Neural cell (in vitro differentiated cells): ENCODE results near the gene CD163L1. TPM values are rescaled to one million over a fixed set of nuclear protein-coding genes. Genes with fewer than 3 reads are reported as not detected.

Experiments used
- H2AFZ ChIP-seq: fragments of 200-600, 300-800 bp; sonication (generic), shearing (Covaris generic); 2 replicates; pipeline ENCODE4 v1.6.0; 2014; ENCODE audit warnings: low read depth, mild to moderate bottlenecking, antibody characterized with exemption, low read length, moderate library complexity
- H3F3A ChIP-seq: fragments of 200-600 bp; shearing (Covaris generic); 2 replicates; pipeline ENCODE4 v1.6.1; 2016; ENCODE audit warnings: mild to moderate bottlenecking, moderate library complexity, mixed read lengths, antibody characterized with exemption, low read length; ENCODE audit not compliant: insufficient read depth, poor library complexity, severe bottlenecking
- H3K27ac ChIP-seq: fragments of 200-600, 300-800 bp; sonication (generic), shearing (Covaris generic); 2 replicates; pipeline ENCODE4 v1.5.1; 2014; ENCODE audit warnings: mild to moderate bottlenecking, low read length, moderate library complexity
- H3K27me3 ChIP-seq: fragments of 300-800, 200-600 bp; sonication (generic), shearing (Covaris generic); 2 replicates; pipeline ENCODE4 v1.6.0; 2014; ENCODE audit warnings: mild to moderate bottlenecking, low read depth, low read length, moderate library complexity; ENCODE audit not compliant: insufficient read depth
- H3K36me3 ChIP-seq: fragments of 300-800, 200-600 bp; sonication (generic), shearing (Covaris generic); 2 replicates; pipeline ENCODE4 v1.5.1; 2014; ENCODE audit warnings: mild to moderate bottlenecking, antibody characterized with exemption, low read length, moderate library complexity; ENCODE audit not compliant: insufficient read depth
- H3K4me2 ChIP-seq: fragments of 300-800, 200-600 bp; sonication (generic), shearing (Covaris generic); 2 replicates; pipeline ENCODE4 v1.6.0; 2014; ENCODE audit warnings: mild to moderate bottlenecking, low read length
- H3K4me3 ChIP-seq: fragments of 300-800, 200-600 bp; sonication (generic), shearing (Covaris generic); 2 replicates; pipeline ENCODE4 v1.5.1; 2014; ENCODE audit warnings: mild to moderate bottlenecking, low read length, moderate library complexity
- H3K79me2 ChIP-seq: fragments of 200-600 bp; shearing (Covaris generic); replicated peaks from 2 replicates; pipeline ENCODE4 v1.6.0; 2014; ENCODE audit warnings: mild to moderate bottlenecking, low read length, moderate library complexity; ENCODE audit not compliant: insufficient read depth
- H3K9ac ChIP-seq: fragments of 300-800, 200-600 bp; sonication (generic), shearing (Covaris generic); 2 replicates; pipeline ENCODE4 v1.6.1; 2016; ENCODE audit warnings: mild to moderate bottlenecking, low read length, mixed read lengths
- H3K9me2 ChIP-seq: fragments of 200-600 bp; shearing (Covaris generic); 2 replicates; pipeline ENCODE4 v1.6.1; 2016; ENCODE audit warnings: mild to moderate bottlenecking, low read length, mixed read lengths; ENCODE audit not compliant: insufficient read depth
- H3K9me3 ChIP-seq: fragments of 200-600, 300-800 bp; sonication (generic), shearing (Covaris generic); 2 replicates; pipeline ENCODE4 v1.6.1; 2016; ENCODE audit warnings: mild to moderate bottlenecking, mixed run types, low read length, moderate library complexity, mixed read lengths
- H4K20me1 ChIP-seq: fragments of 200-600 bp; shearing (Covaris generic); 2 replicates; pipeline ENCODE4 v1.6.1; 2016; ENCODE audit warnings: mild to moderate bottlenecking, mixed run types; ENCODE audit not compliant: insufficient read depth
- EP300 ChIP-seq: fragments of 450-650 bp; conservative IDR thresholded peaks from 2 replicates; pipeline ENCODE4 v1.6.1; 2014; ENCODE audit warnings: antibody characterized with exemption, mild to moderate bottlenecking, moderate library complexity; ENCODE audit not compliant: poor library complexity, severe bottlenecking
- EZH2 ChIP-seq: fragments of 200-600, 300-800 bp; shearing (Covaris generic), sonication (generic); IDR thresholded peaks from 2 replicates; pipeline ENCODE4 v1.6.1; 2014; ENCODE audit warnings: antibody characterized with exemption, low read length, borderline replicate concordance, mild to moderate bottlenecking; ENCODE audit not compliant: insufficient read depth, poor library complexity, severe bottlenecking
- MXI1 ChIP-seq: fragments of 450-650 bp; conservative IDR thresholded peaks from 2 replicates; pipeline ENCODE4 v1.6.1; 2014; ENCODE audit warnings: antibody characterized with exemption, mild to moderate bottlenecking; ENCODE audit not compliant: poor library complexity, severe bottlenecking
- POLR2AphosphoS5 ChIP-seq: IDR thresholded peaks from 2 replicates; pipeline ENCODE4 v1.6.1; 2012
- RAD21 ChIP-seq: fragments of 450-650 bp; conservative IDR thresholded peaks from 2 replicates; pipeline ENCODE4 v1.6.1; 2014; ENCODE audit warnings: antibody characterized with exemption, mild to moderate bottlenecking, moderate library complexity
- SMC3 ChIP-seq: fragments of 450-650 bp; conservative IDR thresholded peaks from 2 replicates; pipeline ENCODE4 v1.6.1; 2014; ENCODE audit warnings: antibody characterized with exemption, mild to moderate bottlenecking, moderate library complexity; ENCODE audit not compliant: poor library complexity
- TAF1 ChIP-seq: IDR thresholded peaks from 2 replicates; pipeline ENCODE4 v1.6.1; 2012; ENCODE audit warnings: low read depth
- polyA plus RNA-seq: library from polyadenylated mRNA; depleted of rRNA; stranded (reverse); fragments of >200 nt; gene quantifications from 2 replicates; pipeline ENCODE4 v1.2.3, GENCODE V29; 2014
- TF ChIP-seq, protein P1 (sequence below): IDR thresholded peaks from 2 replicates; pipeline ENCODE4 v1.6.1; 2012; ENCODE audit warnings: borderline replicate concordance
- TF ChIP-seq, protein P2 (sequence below): fragments of 450-650 bp; IDR thresholded peaks from 2 replicates; pipeline ENCODE4 v1.5.1; 2014; ENCODE audit warnings: antibody characterized with exemption, mild to moderate bottlenecking, moderate library complexity; ENCODE audit not compliant: poor library complexity, severe bottlenecking

CD163L1 gene
- polyA plus RNA-seq, 1 donor from 2014 or later: 0.62 TPM

DNA sequence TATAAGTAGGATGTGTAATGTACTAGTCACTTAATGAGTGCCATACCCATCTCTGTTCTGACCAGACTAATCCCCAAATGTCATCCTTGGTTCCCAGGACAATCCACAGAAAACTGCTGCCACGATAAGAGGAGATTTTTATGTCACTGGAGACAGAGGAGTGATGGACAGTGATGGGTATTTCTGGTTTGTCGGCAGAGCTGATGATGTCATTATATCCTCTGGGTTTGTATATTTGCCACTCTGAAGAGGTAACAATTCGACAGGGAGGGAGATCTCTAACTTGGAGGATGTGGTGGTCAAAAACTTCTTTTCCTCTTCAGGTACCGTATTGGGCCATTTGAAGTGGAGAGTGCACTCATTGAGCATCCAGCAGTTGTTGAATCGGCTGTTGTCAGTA lies 119.8 kb downstream of the CD163L1 start:
- Histone ChIP-seq H3K4me2 (no peak overlapping the region), H3K79me2 (no peaks in the 10 kb centered on the region), H3K27me3 (no peaks in the 10 kb centered on the region), H3K27ac (no peak overlapping the region), H3K36me3 (no peaks in the 10 kb centered on the region), H3K9me3 (no peaks in the 10 kb centered on the region), H3K9ac (no peak overlapping the region), H3K9me2 (no peaks in the 10 kb centered on the region), H3F3A (no peaks in the 10 kb centered on the region), H3K4me3 (no peak overlapping the region), H2AFZ (no peak overlapping the region), H4K20me1 (no peaks in the 10 kb centered on the region)
- TF ChIP-seq MXI1 (no peak), EP300 (no peak), RAD21 (no peak), SMC3 (no peak)
- TF ChIP-seq, protein P1, sequence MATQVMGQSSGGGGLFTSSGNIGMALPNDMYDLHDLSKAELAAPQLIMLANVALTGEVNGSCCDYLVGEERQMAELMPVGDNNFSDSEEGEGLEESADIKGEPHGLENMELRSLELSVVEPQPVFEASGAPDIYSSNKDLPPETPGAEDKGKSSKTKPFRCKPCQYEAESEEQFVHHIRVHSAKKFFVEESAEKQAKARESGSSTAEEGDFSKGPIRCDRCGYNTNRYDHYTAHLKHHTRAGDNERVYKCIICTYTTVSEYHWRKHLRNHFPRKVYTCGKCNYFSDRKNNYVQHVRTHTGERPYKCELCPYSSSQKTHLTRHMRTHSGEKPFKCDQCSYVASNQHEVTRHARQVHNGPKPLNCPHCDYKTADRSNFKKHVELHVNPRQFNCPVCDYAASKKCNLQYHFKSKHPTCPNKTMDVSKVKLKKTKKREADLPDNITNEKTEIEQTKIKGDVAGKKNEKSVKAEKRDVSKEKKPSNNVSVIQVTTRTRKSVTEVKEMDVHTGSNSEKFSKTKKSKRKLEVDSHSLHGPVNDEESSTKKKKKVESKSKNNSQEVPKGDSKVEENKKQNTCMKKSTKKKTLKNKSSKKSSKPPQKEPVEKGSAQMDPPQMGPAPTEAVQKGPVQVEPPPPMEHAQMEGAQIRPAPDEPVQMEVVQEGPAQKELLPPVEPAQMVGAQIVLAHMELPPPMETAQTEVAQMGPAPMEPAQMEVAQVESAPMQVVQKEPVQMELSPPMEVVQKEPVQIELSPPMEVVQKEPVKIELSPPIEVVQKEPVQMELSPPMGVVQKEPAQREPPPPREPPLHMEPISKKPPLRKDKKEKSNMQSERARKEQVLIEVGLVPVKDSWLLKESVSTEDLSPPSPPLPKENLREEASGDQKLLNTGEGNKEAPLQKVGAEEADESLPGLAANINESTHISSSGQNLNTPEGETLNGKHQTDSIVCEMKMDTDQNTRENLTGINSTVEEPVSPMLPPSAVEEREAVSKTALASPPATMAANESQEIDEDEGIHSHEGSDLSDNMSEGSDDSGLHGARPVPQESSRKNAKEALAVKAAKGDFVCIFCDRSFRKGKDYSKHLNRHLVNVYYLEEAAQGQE: no peak

GRCh38 chr12:7322599-7322998 lies 121.4 kb downstream of the CD163L1 start:
- no peaks in the 10 kb centered on the region for H3K27me3 ChIP-seq
- H3K9me3 ChIP-seq: no peaks in the 10 kb centered on the region
- H3K79me2 ChIP-seq: no peaks in the 10 kb centered on the region
- H3K9me2 ChIP-seq: no peaks in the 10 kb centered on the region
- H3K36me3 ChIP-seq: no peaks in the 10 kb centered on the region
- H2AFZ ChIP-seq: no peak overlapping the region
- no peaks in the 10 kb centered on the region for H4K20me1 ChIP-seq
- no peak overlapping the region for H3K9ac ChIP-seq
- no peak for TF ChIP-seq EZH2
- no peak for TF ChIP-seq POLR2AphosphoS5
- no peak for TF ChIP-seq TAF1
- TF ChIP-seq, protein P1: no peak
- no peak for TF ChIP-seq EP300
- TF ChIP-seq, protein P2, sequence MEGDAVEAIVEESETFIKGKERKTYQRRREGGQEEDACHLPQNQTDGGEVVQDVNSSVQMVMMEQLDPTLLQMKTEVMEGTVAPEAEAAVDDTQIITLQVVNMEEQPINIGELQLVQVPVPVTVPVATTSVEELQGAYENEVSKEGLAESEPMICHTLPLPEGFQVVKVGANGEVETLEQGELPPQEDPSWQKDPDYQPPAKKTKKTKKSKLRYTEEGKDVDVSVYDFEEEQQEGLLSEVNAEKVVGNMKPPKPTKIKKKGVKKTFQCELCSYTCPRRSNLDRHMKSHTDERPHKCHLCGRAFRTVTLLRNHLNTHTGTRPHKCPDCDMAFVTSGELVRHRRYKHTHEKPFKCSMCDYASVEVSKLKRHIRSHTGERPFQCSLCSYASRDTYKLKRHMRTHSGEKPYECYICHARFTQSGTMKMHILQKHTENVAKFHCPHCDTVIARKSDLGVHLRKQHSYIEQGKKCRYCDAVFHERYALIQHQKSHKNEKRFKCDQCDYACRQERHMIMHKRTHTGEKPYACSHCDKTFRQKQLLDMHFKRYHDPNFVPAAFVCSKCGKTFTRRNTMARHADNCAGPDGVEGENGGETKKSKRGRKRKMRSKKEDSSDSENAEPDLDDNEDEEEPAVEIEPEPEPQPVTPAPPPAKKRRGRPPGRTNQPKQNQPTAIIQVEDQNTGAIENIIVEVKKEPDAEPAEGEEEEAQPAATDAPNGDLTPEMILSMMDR: no peak
- TF ChIP-seq SMC3: no peak
- TF ChIP-seq RAD21: no peak
- TF ChIP-seq MXI1: no peak
- H3K4me2 ChIP-seq: no peak overlapping the region
- no peak overlapping the region for H3K4me3 ChIP-seq
- no peaks in the 10 kb centered on the region for H3F3A ChIP-seq
- no peak overlapping the region for H3K27ac ChIP-seq
